Transverse colon (tissue), 4 donors: ENCODE measurements around the gene ZNF804B.

Experiments
- CTCF ChIP-seq, 5 experiments: fragments of 200-600 bp in 3 of 5; fragments of 450-650 bp in 2 of 5; sonication (generic) in 3 of 5; IDR thresholded peaks; 1 replicate in 2 of 5; 2 replicates in 3 of 5; pipeline ENCODE4 v1.5.1; 2016 to 2017; ENCODE audit warnings: antibody characterized with exemption in 5 of 5, inconsistent platforms in 3 of 5, mild to moderate bottlenecking in 2 of 5, moderate library complexity in 1 of 5
- POLR2AphosphoS5 ChIP-seq, 3 donors: sonication (generic); formaldehyde crosslinking; IDR thresholded peaks; one replicate each; pipeline ENCODE4 v1.6.1; 2016; ENCODE audit warnings: antibody characterized with exemption in 3 of 3

- TF ChIP-seq CTCF (IDR thresholded peaks at IDR 0.05): no peak
- no peak for TF ChIP-seq POLR2AphosphoS5 (IDR thresholded peaks at IDR 0.05)
These were observed 464.4 kb downstream of the ZNF804B start for GRCh38 chr7:89223900-89224395.
